H9 (cell line): ENCODE data around the gene ZMIZ1. TPM values are rescaled to one million over a fixed set of nuclear protein-coding genes. Genes with fewer than 3 reads are reported as not detected.

Experiments
- DNase-seq: peaks from one replicate; pipeline ENCODE4 v3.0.0-alpha.2; 2017
- H2AFZ ChIP-seq: one replicate; pipeline ENCODE4 v1.6.1; 2013; ENCODE audit warnings: mild to moderate bottlenecking, low read length, control low read depth, moderate library complexity
- H2AK5ac ChIP-seq: 2 replicates; pipeline ENCODE4 v1.6.1; 2013; ENCODE audit warnings: low read length, control low read depth, mixed read lengths; ENCODE audit not compliant: insufficient read length
- H2BK120ac ChIP-seq: one replicate; pipeline ENCODE4 v1.6.1; 2013; ENCODE audit warnings: low read depth, mild to moderate bottlenecking, low read length, control low read depth, inconsistent platforms; ENCODE audit not compliant: poor library complexity, severe bottlenecking
- H2BK12ac ChIP-seq: 2 replicates; pipeline ENCODE4 v1.6.1; 2013; ENCODE audit warnings: low read length, control low read depth, mixed read lengths, low read depth; ENCODE audit not compliant: insufficient read length
- H2BK15ac ChIP-seq: 2 replicates; pipeline ENCODE4 v1.6.1; 2013; ENCODE audit warnings: low read depth, low read length, control low read depth
- H2BK20ac ChIP-seq: one replicate; pipeline ENCODE4 v1.6.1; 2013; ENCODE audit warnings: low read depth, mild to moderate bottlenecking, low read length, control low read depth, inconsistent platforms; ENCODE audit not compliant: poor library complexity, severe bottlenecking
- H2BK5ac ChIP-seq: 2 replicates; pipeline ENCODE4 v1.6.1; 2013; ENCODE audit warnings: low read length, control low read depth, mixed read lengths; ENCODE audit not compliant: insufficient read length
- H3K14ac ChIP-seq: 2 replicates; pipeline ENCODE4 v1.6.1; 2013; ENCODE audit warnings: low read length, control low read depth; ENCODE audit not compliant: insufficient read depth
- H3K18ac ChIP-seq: 2 replicates; pipeline ENCODE4 v1.6.1; 2013; ENCODE audit warnings: low read depth, mild to moderate bottlenecking, mixed read lengths, low read length, control low read depth; ENCODE audit not compliant: insufficient read length
- H3K23ac ChIP-seq: 2 replicates; pipeline ENCODE4 v1.6.1; 2013; ENCODE audit warnings: low read length, control low read depth, mixed read lengths, low read depth; ENCODE audit not compliant: insufficient read length
- H3K23me2 ChIP-seq: 2 replicates; pipeline ENCODE4 v1.6.1; 2013; ENCODE audit warnings: low read depth, mild to moderate bottlenecking, mixed read lengths, low read length, control low read depth; ENCODE audit not compliant: insufficient read length, poor library complexity, severe bottlenecking
- H3K27ac ChIP-seq: 2 replicates; pipeline ENCODE4 v1.5.1; 2013; ENCODE audit warnings: low read length, control low read depth, mixed read lengths, low read depth; ENCODE audit not compliant: insufficient read length
- H3K27me3 ChIP-seq: 2 replicates; pipeline ENCODE4 v1.6.1; 2013; ENCODE audit warnings: low read length, control low read depth, inconsistent platforms; ENCODE audit not compliant: insufficient read depth
- H3K4ac ChIP-seq: 2 replicates; pipeline ENCODE4 v1.6.1; 2013; ENCODE audit warnings: low read depth, mild to moderate bottlenecking, control low read depth, inconsistent platforms, low read length, moderate library complexity
- H3K4me1 ChIP-seq: 2 replicates; pipeline ENCODE4 v1.6.1; 2013; ENCODE audit warnings: low read length, control low read depth, inconsistent platforms; ENCODE audit not compliant: insufficient read depth
- H3K4me2 ChIP-seq: 2 replicates; pipeline ENCODE4 v1.6.1; 2013; ENCODE audit warnings: low read length, control low read depth, mixed read lengths; ENCODE audit not compliant: insufficient read length, insufficient read depth
- H3K56ac ChIP-seq: 2 replicates; pipeline ENCODE4 v1.6.1; 2013; ENCODE audit warnings: low read depth, mild to moderate bottlenecking, mixed read lengths, low read length, control low read depth; ENCODE audit not compliant: insufficient read length
- H3K79me1 ChIP-seq: 2 replicates; pipeline ENCODE4 v1.6.1; 2013; ENCODE audit warnings: low read depth, mild to moderate bottlenecking, moderate library complexity, low read length, control low read depth, inconsistent platforms; ENCODE audit not compliant: insufficient read depth, poor library complexity, severe bottlenecking
- H3K79me2 ChIP-seq: 2 replicates; pipeline ENCODE4 v1.6.1; 2013; ENCODE audit warnings: low read length, control low read depth, inconsistent platforms; ENCODE audit not compliant: insufficient read depth
- H3K9ac ChIP-seq: 2 replicates; pipeline ENCODE4 v1.6.1; 2013; ENCODE audit warnings: low read length, control low read depth, mixed read lengths; ENCODE audit not compliant: insufficient read length; ENCODE audit errors: extremely low read depth
- H3K9me3 ChIP-seq: one replicate; pipeline ENCODE4 v1.6.1; 2013; ENCODE audit warnings: low read depth, low read length, inconsistent platforms; ENCODE audit not compliant: control insufficient read depth
- H3T11ph ChIP-seq: one replicate; pipeline ENCODE4 v1.6.1; 2013; ENCODE audit warnings: mild to moderate bottlenecking, low read length, control low read depth, inconsistent platforms
- H4K20me1 ChIP-seq: one replicate; pipeline ENCODE4 v1.6.1; 2013; ENCODE audit not compliant: control insufficient read depth, insufficient read length, insufficient read depth
- H4K5ac ChIP-seq: 2 replicates; pipeline ENCODE4 v1.6.1; 2013; ENCODE audit warnings: low read depth, mild to moderate bottlenecking, mixed read lengths, low read length, control low read depth; ENCODE audit not compliant: insufficient read length
- H4K8ac ChIP-seq: replicated peaks from 2 replicates; pipeline ENCODE4 v1.6.1; 2013; ENCODE audit warnings: low read length, control low read depth, mixed read lengths, low read depth; ENCODE audit not compliant: insufficient read length
- H4K91ac ChIP-seq: 2 replicates; pipeline ENCODE4 v1.6.1; 2013; ENCODE audit warnings: low read depth, mild to moderate bottlenecking, moderate library complexity, mixed read lengths, low read length, control low read depth; ENCODE audit not compliant: insufficient read length
- H3K27ac Mint-ChIP-seq, 3 experiments: 2 replicates in 2 of 3; 3 replicates in 1 of 3; pipeline ENCODE4 v1.8.0; 2020 to 2021; ENCODE audit warnings: mixed read lengths in 3 of 3, mild to moderate bottlenecking in 1 of 3, moderate library complexity in 1 of 3
- H3K27me3 Mint-ChIP-seq: 2 replicates; pipeline ENCODE4 v1.8.0; 2021; ENCODE audit warnings: low read depth, mild to moderate bottlenecking, moderate library complexity, mixed read lengths
- H3K36me3 Mint-ChIP-seq, 3 experiments: 2 replicates in 2 of 3; 3 replicates in 1 of 3; pipeline ENCODE4 v1.8.0; 2020 to 2021; ENCODE audit warnings: low read depth in 3 of 3, mixed read lengths in 3 of 3; ENCODE audit not compliant: insufficient read depth in 1 of 3
- H3K4me1 Mint-ChIP-seq, 2 experiments: 2 replicates each; pipeline ENCODE4 v1.8.0; 2020; ENCODE audit warnings: mixed read lengths in 2 of 2
- H3K4me3 Mint-ChIP-seq, 2 experiments: 2 replicates in 1 of 2; 3 replicates in 1 of 2; pipeline ENCODE4 v1.8.0; 2020 to 2021; ENCODE audit warnings: mild to moderate bottlenecking in 2 of 2, mixed read lengths in 2 of 2, moderate library complexity in 1 of 2
- H3K9me3 Mint-ChIP-seq, 2 experiments: 2 replicates in 1 of 2; 3 replicates in 1 of 2; pipeline ENCODE4 v1.8.0; 2020; ENCODE audit warnings: mild to moderate bottlenecking in 2 of 2, mixed read lengths in 2 of 2, moderate library complexity in 1 of 2
- CTCF ChIP-seq: fragments of 200-600 bp; sonication (generic); conservative IDR thresholded peaks from 3 replicates; pipeline ENCODE4 v1.8.0; 2021; ENCODE audit warnings: antibody characterized with exemption, mild to moderate bottlenecking
- WGBS: extraction: QIAGEN DNeasy Blood & Tissue Kit; methylation state at CpG from one replicate; pipeline ENCODE4 v1.1.7; 2013; ENCODE audit warnings: missing lambda C conversion rate, low lambda C conversion rate, mixed read lengths; ENCODE audit not compliant: insufficient read length; ENCODE audit errors: extremely low coverage; 5-methylcytosine and 5-hydroxymethylcytosine counted together
- total RNA-seq: library from RNA; stranded (reverse); gene quantifications from 2 replicates; pipeline ENCODE4 v1.2.1, GENCODE V29; 2021

ZMIZ1 gene
- total RNA-seq, 1 experiment from 2014 or later: 36.9 TPM

- Histone ChIP-seq H2AFZ (no peak overlapping the region), H4K91ac (no peak overlapping the region), H2BK5ac (no peak overlapping the region), H3K27me3 (no peaks in the 10 kb centered on the region), H3K56ac (no peak overlapping the region), H2AK5ac (no peak overlapping the region), H3K9ac (no peak overlapping the region), H2BK15ac (no peak overlapping the region), H3K4me1 (peaks cover 8% of the 10 kb centered on the region; the same call in 1 of the 2 replicates), H2BK12ac (no peak overlapping the region), H2BK120ac (no peak overlapping the region), H3K9me3 (no peaks in the 10 kb centered on the region), H4K8ac (no peak overlapping the region), H3K23me2 (no peaks in the 10 kb centered on the region), H3K4ac (no peak overlapping the region), H3K79me2 (no peaks in the 10 kb centered on the region), H3K27ac (no peak overlapping the region), H3K23ac (no peak overlapping the region), H3K14ac (no peak overlapping the region), H4K20me1 (peaks cover 2% of the 10 kb centered on the region), H3K79me1 (no peaks in the 10 kb centered on the region), H2BK20ac (no peak overlapping the region), H3T11ph (no peak overlapping the region), H3K4me2 (no peak overlapping the region), H4K5ac (no peak overlapping the region), H3K18ac (no peak overlapping the region)
- no peak for DNase-seq
- Mint-ChIP-seq H3K27me3 (peaks cover 66% of the 10 kb centered on the region), H3K4me1 (peaks cover 26 to 36% of the 10 kb centered on the region in 2 experiments), H3K9me3 (no peaks in the 10 kb centered on the region; a peak in 2 of 5 replicates), H3K4me3 (no peak overlapping the region), H3K36me3 (no peaks in the 10 kb centered on the region), H3K27ac (no peak overlapping the region)
- no CpG with 5 or more reads among the region's 8 CpGs for WGBS
- no peak for TF ChIP-seq CTCF
These were observed 12.4 kb upstream of the ZMIZ1 start for GRCh38 chr10:79056361-79056735.
